Thymus (tissue), 11 donors: ENCODE results near the gene NRXN3. TPM values are rescaled to one million over a fixed set of nuclear protein-coding genes. Genes with fewer than 3 reads are reported as not detected.

ENCODE experiments used
- DNase-seq, 9 donors: peaks; one replicate each; pipeline ENCODE4 v3.0.0-alpha.2; 2013; ENCODE audit warnings: low spot score in 9 of 9, low read depth in 6 of 9, missing footprints in 1 of 9
- H3K27ac ChIP-seq, 2 donors: one replicate each; pipeline ENCODE4 v1.5.1; 2013; ENCODE audit warnings: control low read depth in 1 of 2, low read depth in 1 of 2, low read length in 1 of 2, mild to moderate bottlenecking in 1 of 2, moderate library complexity in 1 of 2
- H3K27me3 ChIP-seq, 2 donors: one replicate each; pipeline ENCODE4 v1.5.1; 2013; ENCODE audit warnings: low read length in 1 of 2; ENCODE audit not compliant: control insufficient read depth in 2 of 2, insufficient read depth in 1 of 2
- H3K36me3 ChIP-seq, 2 donors: one replicate each; pipeline ENCODE4 v1.5.1; 2013; ENCODE audit warnings: low read length in 1 of 2, mild to moderate bottlenecking in 1 of 2, moderate library complexity in 1 of 2; ENCODE audit not compliant: control insufficient read depth in 2 of 2, insufficient read depth in 2 of 2
- H3K4me1 ChIP-seq, 2 donors: one replicate each; pipeline ENCODE4 v1.5.1; 2013; ENCODE audit warnings: low read length in 2 of 2; ENCODE audit not compliant: control insufficient read depth in 2 of 2, insufficient read depth in 2 of 2
- H3K4me3 ChIP-seq, 2 donors: one replicate each; pipeline ENCODE4 v1.5.1; 2013; ENCODE audit warnings: low read length in 2 of 2, control low read depth in 1 of 2, mild to moderate bottlenecking in 1 of 2
- H3K9me3 ChIP-seq, 2 donors: one replicate each; pipeline ENCODE4 v1.5.1; 2013; ENCODE audit warnings: low read length in 1 of 2, mild to moderate bottlenecking in 1 of 2; ENCODE audit not compliant: control insufficient read depth in 2 of 2, insufficient read depth in 1 of 2
- WGBS: extraction: QIAGEN DNeasy Blood & Tissue Kit; methylation state at CpG from one replicate; pipeline ENCODE4 v1.1.7; 2013; 5-methylcytosine and 5-hydroxymethylcytosine counted together
- polyA plus RNA-seq: library from polyadenylated mRNA; stranded (reverse); fragments of 200-250 nt; gene quantifications from one replicate; pipeline ENCODE4 v1.2.3, GENCODE V29; 2013
- total RNA-seq: library from RNA; stranded (reverse); fragments of 120-200 nt; gene quantifications from one replicate; pipeline ENCODE4 v1.2.4, GENCODE V29; 2013
- donor health status: healthy.

Gene NRXN3
- total and polyA plus RNA-seq, 2 donors = 1.5 to 3.7 TPM

DNA sequence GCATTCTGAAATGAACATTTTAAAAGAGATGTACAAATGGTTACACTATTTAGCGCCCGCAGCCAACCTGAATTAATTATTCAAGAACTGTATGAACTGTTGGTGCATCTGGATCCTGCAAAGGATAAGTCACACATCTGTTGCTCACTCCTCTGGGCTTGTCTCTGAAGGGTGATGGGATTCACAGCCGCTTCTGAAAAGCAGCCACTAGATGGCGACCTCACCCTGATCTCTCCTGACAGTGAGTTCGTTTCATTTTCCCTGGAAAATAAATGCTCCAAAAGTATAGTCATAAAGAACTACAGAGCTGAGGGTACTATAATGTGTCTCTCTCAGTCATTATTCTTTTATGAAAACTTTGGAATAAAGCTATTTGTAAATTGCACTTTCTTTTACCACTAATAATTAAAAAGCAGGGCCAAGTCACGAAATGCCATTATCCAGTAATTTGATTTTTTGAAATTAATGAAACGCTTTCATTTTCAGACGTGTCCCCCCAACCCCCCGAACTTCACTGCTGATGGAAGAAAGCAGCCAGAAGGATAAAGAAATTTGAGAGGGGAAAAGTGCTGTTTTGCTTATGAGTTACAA, 789.6 kb downstream of the NRXN3 start:
- 32% methylated on average over 9 of the region's 9 CpGs for WGBS
- DNase-seq = peak in 7 of 9 donors; percentile 8 to 51 (median 17)
- Histone ChIP-seq H3K27me3 (no peaks in the 10 kb centered on the region), H3K4me3 (no peak overlapping the region), H3K36me3 (no peaks in the 10 kb centered on the region), H3K27ac (no peak overlapping the region), H3K9me3 (no peaks in the 10 kb centered on the region), H3K4me1 (no peaks in the 10 kb centered on the region)

DNA sequence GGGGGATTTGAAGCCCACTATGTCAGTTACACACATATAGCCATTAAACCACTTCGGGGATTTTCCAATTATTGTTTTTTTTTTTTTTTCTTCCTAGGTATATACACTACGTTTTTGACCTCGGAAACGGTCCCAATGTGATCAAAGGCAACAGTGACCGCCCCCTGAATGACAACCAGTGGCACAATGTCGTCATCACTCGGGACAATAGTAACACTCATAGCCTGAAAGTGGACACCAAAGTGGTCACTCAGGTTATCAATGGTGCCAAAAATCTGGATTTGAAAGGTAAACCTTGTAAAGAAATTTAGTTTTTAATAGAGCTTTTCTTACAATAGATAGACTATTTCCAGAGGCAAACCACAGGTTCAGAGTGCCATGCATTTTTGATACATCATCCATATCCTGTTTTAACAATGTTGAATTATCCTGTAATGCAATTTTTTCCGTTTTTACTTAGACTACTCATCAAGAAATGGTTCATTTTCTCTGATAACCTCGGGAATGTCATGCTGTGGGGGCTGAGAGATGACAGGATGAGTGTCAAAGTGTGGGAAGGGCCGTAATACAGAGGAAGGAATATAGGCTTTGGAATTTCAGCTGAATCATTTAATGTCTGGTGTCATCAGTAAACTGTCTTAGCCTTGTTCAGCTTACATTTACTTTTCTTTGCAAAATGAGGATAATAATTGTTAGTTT, 797.1 kb downstream of the NRXN3 start:
- H3K27me3 ChIP-seq = no peaks in the 10 kb centered on the region
- WGBS = 85% methylated on average over 10 of the region's 10 CpGs
- no peaks in the 10 kb centered on the region for H3K36me3 ChIP-seq
- H3K4me1 ChIP-seq = no peaks in the 10 kb centered on the region
- H3K9me3 ChIP-seq = no peaks in the 10 kb centered on the region
- DNase-seq = no peak
- H3K4me3 ChIP-seq = no peak overlapping the region
- no peak overlapping the region for H3K27ac ChIP-seq

DNA sequence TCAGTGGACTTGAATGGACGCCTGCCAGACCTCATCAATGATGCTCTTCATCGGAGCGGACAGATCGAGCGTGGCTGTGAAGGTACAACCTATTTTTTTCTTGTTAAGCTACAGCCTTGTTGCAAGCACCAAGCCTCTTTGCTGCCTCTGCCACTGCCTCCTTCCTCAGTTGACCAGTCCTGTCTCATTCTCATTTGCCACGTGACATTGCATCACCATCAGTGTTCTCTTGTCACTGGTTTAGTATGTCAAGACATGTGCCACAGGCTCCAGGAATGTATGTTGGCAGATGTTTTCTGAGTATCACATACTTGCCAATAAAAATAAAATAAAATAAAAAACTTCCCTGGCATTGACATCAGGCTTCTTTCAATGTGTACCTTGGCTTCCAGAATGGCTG, 798.1 kb downstream of the NRXN3 start:
- Histone ChIP-seq H3K4me3 (no peak overlapping the region), H3K27ac (no peak overlapping the region), H3K36me3 (no peaks in the 10 kb centered on the region), H3K4me1 (no peaks in the 10 kb centered on the region), H3K27me3 (no peaks in the 10 kb centered on the region), H3K9me3 (no peaks in the 10 kb centered on the region)
- DNase-seq = no peak
- 92% methylated on average over 6 of the region's 6 CpGs for WGBS

DNA sequence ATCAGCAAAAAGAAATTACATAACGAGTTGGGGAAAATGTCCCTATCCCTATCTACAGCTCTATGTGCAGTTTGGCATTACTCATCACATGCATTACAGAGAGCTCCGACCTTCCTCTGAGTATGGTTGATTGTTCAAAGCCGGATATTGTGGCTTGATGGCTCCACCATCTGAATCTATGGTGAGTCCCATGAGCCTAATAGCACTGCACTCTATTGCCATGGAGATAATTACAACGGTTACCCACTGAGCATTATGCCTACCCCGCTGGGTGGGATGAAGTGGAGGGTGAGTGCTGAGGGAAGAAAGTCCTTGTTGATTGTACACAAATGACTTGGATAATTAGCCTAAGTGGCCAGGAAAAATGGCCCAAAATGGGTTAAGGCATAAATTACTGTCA, 800.5 kb downstream of the NRXN3 start:
- Histone ChIP-seq H3K27ac (no peak overlapping the region), H3K4me1 (no peaks in the 10 kb centered on the region), H3K4me3 (no peak overlapping the region), H3K36me3 (no peaks in the 10 kb centered on the region), H3K27me3 (no peaks in the 10 kb centered on the region), H3K9me3 (no peaks in the 10 kb centered on the region)
- no peak for DNase-seq
- WGBS = 91% methylated on average over 5 of the region's 5 CpGs

DNA sequence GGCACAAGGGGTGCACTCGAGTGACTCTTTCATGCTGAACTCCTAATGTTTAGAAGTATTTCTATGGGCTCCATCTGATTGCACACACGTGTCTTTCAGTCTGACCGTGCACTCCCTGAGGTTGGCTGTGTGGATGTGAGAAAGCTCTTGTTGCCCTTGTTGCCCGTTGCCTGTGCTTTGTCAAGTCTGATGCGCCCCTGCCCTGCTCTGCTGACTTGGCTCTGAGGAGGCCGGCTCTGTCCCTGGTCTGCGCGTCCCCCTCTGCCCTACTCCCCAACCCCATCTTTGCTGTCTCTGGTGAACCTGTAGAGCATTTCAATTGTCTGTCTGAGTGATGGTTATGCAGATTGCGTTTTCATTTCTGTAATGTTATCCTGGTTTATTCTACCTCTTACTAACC, 802.3 kb downstream of the NRXN3 start:
- 84% methylated on average over 9 of the region's 9 CpGs for WGBS

DNA sequence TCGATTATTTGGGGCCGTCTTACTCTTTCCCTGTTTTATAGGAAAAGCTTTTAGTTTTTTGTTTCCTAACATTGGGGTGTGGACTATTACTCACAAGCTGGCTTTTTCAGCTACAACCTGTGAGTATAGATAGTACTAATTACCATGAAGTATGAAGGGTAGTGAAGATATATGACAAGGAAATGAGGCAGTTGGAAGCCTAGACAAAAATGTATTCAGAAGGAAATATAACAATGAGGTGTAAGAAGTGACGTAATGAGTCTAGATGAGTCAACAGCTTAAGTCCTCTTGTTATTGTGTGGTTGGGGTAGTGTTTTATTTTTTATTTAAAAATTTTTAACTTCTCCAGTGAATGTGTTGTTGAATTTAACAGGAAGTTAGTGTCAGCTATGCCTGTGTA, 804.5 kb downstream of the NRXN3 start:
- H3K4me3 ChIP-seq = no peak overlapping the region
- H3K27me3 ChIP-seq = no peaks in the 10 kb centered on the region
- no peaks in the 10 kb centered on the region for H3K9me3 ChIP-seq
- no peak for DNase-seq
- H3K27ac ChIP-seq = no peak overlapping the region
- no peaks in the 10 kb centered on the region for H3K4me1 ChIP-seq
- no peaks in the 10 kb centered on the region for H3K36me3 ChIP-seq
- 85% methylated on average over 3 of the region's 3 CpGs for WGBS

More for the DNA sequence above, 802.3 kb downstream of the NRXN3 start:
- no peak for DNase-seq
- Histone ChIP-seq H3K36me3 (no peaks in the 10 kb centered on the region), H3K27ac (no peak overlapping the region), H3K4me3 (no peak overlapping the region), H3K4me1 (no peaks in the 10 kb centered on the region), H3K27me3 (no peaks in the 10 kb centered on the region), H3K9me3 (no peaks in the 10 kb centered on the region)

DNA sequence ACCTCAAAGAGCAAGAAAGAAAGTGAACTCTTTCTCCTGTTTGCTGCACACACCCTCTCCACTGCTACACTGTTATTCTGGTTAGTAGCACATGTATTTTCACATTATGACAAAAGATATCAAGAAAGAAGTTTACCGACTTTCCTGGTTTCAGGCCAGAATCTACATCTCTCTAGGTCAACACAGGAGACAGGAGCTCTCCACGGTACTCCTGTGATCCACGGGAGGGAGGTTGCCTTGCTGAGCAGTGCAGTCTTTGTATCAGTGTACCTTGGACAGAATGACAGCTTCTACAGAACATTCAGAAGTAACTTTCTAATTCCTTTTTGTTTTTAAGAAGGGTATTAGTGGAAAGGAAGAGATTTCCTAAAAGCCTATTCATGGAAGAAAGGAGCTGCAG, 805.6 kb downstream of the NRXN3 start:
- no peak for DNase-seq
- Histone ChIP-seq H3K27me3 (no peaks in the 10 kb centered on the region), H3K27ac (no peak overlapping the region), H3K36me3 (no peaks in the 10 kb centered on the region), H3K9me3 (no peaks in the 10 kb centered on the region), H3K4me1 (no peaks in the 10 kb centered on the region), H3K4me3 (no peak overlapping the region)
- WGBS = 75% methylated on average over 3 of the region's 3 CpGs

DNA sequence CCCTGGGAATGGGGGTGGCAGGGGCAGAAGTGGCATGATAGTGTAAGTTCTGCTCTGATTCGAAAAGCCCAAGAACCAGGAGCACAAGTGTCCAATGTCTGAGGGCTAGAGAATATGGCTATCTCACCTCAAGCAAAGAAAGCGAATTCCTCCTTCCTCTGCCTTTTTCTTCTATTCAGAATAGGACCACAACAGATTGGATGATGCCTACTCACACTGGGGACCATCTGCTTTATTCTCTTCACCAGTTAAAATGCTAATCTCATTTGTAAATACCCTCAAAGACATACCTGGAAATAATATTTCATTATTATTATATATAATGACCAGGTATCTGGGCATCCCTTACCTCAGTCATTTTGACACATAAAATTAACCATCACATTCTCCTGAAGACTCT, 808.7 kb downstream of the NRXN3 start:
- H3K36me3 ChIP-seq = no peaks in the 10 kb centered on the region
- 83% methylated on average over 2 of the region's 2 CpGs for WGBS

DNA sequence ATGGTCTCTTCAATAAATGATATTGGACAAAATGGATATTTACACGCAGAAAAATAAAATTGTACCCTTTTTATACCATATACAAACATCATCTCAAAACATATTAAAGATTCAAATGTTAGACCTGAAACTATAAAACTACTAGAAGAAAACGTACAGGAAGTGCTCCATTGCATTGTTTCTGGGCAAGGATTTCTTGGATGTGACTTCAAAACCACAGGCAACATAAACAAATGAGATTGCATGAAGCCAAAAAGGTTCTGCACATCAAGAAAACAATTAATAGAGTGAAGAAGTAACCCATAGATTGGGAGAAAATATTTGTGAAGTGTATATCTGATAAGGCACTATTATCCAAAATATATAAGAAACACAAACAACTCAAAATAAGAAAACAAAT, 812.4 kb downstream of the NRXN3 start:
- WGBS = 68% methylated on average over 2 of the region's 2 CpGs
- H3K27me3 ChIP-seq = no peaks in the 10 kb centered on the region
- no peak overlapping the region for H3K27ac ChIP-seq
- no peaks in the 10 kb centered on the region for H3K4me1 ChIP-seq
- no peaks in the 10 kb centered on the region for H3K36me3 ChIP-seq
- H3K4me3 ChIP-seq = no peak overlapping the region
- H3K9me3 ChIP-seq = no peaks in the 10 kb centered on the region
- DNase-seq = no peak

More for the DNA sequence above, 808.7 kb downstream of the NRXN3 start:
- no peak overlapping the region for H3K4me3 ChIP-seq
- H3K4me1 ChIP-seq = no peaks in the 10 kb centered on the region
- DNase-seq = no peak
- no peak overlapping the region for H3K27ac ChIP-seq
- no peaks in the 10 kb centered on the region for H3K9me3 ChIP-seq
- no peaks in the 10 kb centered on the region for H3K27me3 ChIP-seq
